Stimulated activated CD4-positive, alpha-beta T cell treated with anti-CD3 and anti-CD28 coated beads, Interleukin-2, amount 100 ng/mL, for 24 hours (primary cell): ENCODE results near the gene SHISA6.

ENCODE experiments used
- DNase-seq, 2 donors: peaks; one replicate each; pipeline ENCODE4 v3.0.0-alpha.2; 2020

SHISA6 gene

GRCh38 chr17:11363565-11364117 is 122.6 kb downstream of the SHISA6 start:
- no peak for DNase-seq

GRCh38 chr17:11366272-11366850 is 125.3 kb downstream of the SHISA6 start:
- no peak for DNase-seq

- no peak for DNase-seq
Measured at GRCh38 chr17:11369575-11369974, 128.6 kb downstream of the SHISA6 start.

- no peak for DNase-seq
Measured at GRCh38 chr17:11372692-11373091, 131.7 kb downstream of the SHISA6 start.

- DNase-seq = no peak
Measured at GRCh38 chr17:11378506-11378905, 137.5 kb downstream of the SHISA6 start.

- no peak for DNase-seq
Measured at GRCh38 chr17:11380761-11381160, 139.7 kb downstream of the SHISA6 start.

- DNase-seq = no peak
Measured at GRCh38 chr17:11383157-11383556, 142.1 kb downstream of the SHISA6 start.

- no peak for DNase-seq
Measured at GRCh38 chr17:11384131-11384530, 143.1 kb downstream of the SHISA6 start.

GRCh38 chr17:11387610-11388009 is 146.6 kb downstream of the SHISA6 start:
- no peak for DNase-seq

GRCh38 chr17:11388054-11388453 is 147.0 kb downstream of the SHISA6 start:
- DNase-seq = no peak

- no peak for DNase-seq
Measured at GRCh38 chr17:11389583-11389982, 148.6 kb downstream of the SHISA6 start.

GRCh38 chr17:11391134-11391533 is 150.1 kb downstream of the SHISA6 start:
- DNase-seq = no peak

- DNase-seq = no peak
Measured at GRCh38 chr17:11404431-11405276, 163.6 kb downstream of the SHISA6 start.

GRCh38 chr17:11406716-11407115 is 165.7 kb downstream of the SHISA6 start:
- DNase-seq = no peak

GRCh38 chr17:11412654-11413053 is 171.6 kb downstream of the SHISA6 start:
- no peak for DNase-seq

- no peak for DNase-seq
Measured at GRCh38 chr17:11418342-11418741, 177.3 kb downstream of the SHISA6 start.

GRCh38 chr17:11430751-11431150 is 189.7 kb downstream of the SHISA6 start:
- no peak for DNase-seq

GRCh38 chr17:11438673-11439072 is 197.7 kb downstream of the SHISA6 start:
- DNase-seq = no peak

GRCh38 chr17:11441004-11441403 is 200.0 kb downstream of the SHISA6 start:
- no peak for DNase-seq

- no peak for DNase-seq
Measured at GRCh38 chr17:11446316-11446715, 205.3 kb downstream of the SHISA6 start.

- no peak for DNase-seq
Measured at GRCh38 chr17:11454096-11454495, 213.1 kb downstream of the SHISA6 start.

- DNase-seq = no peak
Measured at GRCh38 chr17:11458279-11458678, 217.3 kb downstream of the SHISA6 start.

GRCh38 chr17:11459861-11460331 is 218.9 kb downstream of the SHISA6 start:
- no peak for DNase-seq

GRCh38 chr17:11461993-11462548 is 221.1 kb downstream of the SHISA6 start:
- no peak for DNase-seq
